ENCODE results near the gene PPFIA2.

Gene PPFIA2

GRCh38 chr12:81395431-81395830, 363.7 kb downstream of the PPFIA2 start:
- no peak for DNase-seq (ENCODE audit: low read depth)
- no peak overlapping the region for H3K4me3 ChIP-seq (ENCODE audit: low read depth, low read length)
- no peak for TF ChIP-seq CTCF (conservative IDR thresholded peaks at IDR 0.05; ENCODE audit: low read depth, low read length)

- H3K4me3 ChIP-seq (ENCODE audit: low read depth, low read length) = no peak overlapping the region
- TF ChIP-seq CTCF (conservative IDR thresholded peaks at IDR 0.05; ENCODE audit: low read depth, low read length) = no peak
- no peak for DNase-seq (ENCODE audit: low read depth)
These were observed 369.5 kb downstream of the PPFIA2 start for GRCh38 chr12:81389550-81390099.

GRCh38 chr12:81386101-81386500, 373.0 kb downstream of the PPFIA2 start:
- no peak overlapping the region for H3K4me3 ChIP-seq (ENCODE audit: low read depth, low read length)
- DNase-seq (ENCODE audit: low read depth) = no peak
- TF ChIP-seq CTCF (conservative IDR thresholded peaks at IDR 0.05; ENCODE audit: low read depth, low read length) = no peak

- DNase-seq (ENCODE audit: low read depth) = no peak
- no peak overlapping the region for H3K4me3 ChIP-seq (ENCODE audit: low read depth, low read length)
- no peak for TF ChIP-seq CTCF (conservative IDR thresholded peaks at IDR 0.05; ENCODE audit: low read depth, low read length)
These were observed 377.2 kb downstream of the PPFIA2 start for GRCh38 chr12:81381951-81382350.

GRCh38 chr12:81378601-81379285, 380.4 kb downstream of the PPFIA2 start:
- DNase-seq (ENCODE audit: low read depth) = no peak
- no peak overlapping the region for H3K4me3 ChIP-seq (ENCODE audit: low read depth, low read length)
- no peak for TF ChIP-seq CTCF (conservative IDR thresholded peaks at IDR 0.05; ENCODE audit: low read depth, low read length)

- H3K4me3 ChIP-seq (ENCODE audit: low read depth, low read length) = no peak overlapping the region
- TF ChIP-seq CTCF (conservative IDR thresholded peaks at IDR 0.05; ENCODE audit: low read depth, low read length) = no peak
These were observed 381.4 kb downstream of the PPFIA2 start for GRCh38 chr12:81377771-81378170.

GRCh38 chr12:81375969-81376368, 383.2 kb downstream of the PPFIA2 start:
- no peak for TF ChIP-seq CTCF (conservative IDR thresholded peaks at IDR 0.05; ENCODE audit: low read depth, low read length)
- no peak for DNase-seq (ENCODE audit: low read depth)
- H3K4me3 ChIP-seq (ENCODE audit: low read depth, low read length) = no peak overlapping the region

More at GRCh38 chr12:81377771-81378170, 381.4 kb downstream of the PPFIA2 start:
- no peak for DNase-seq (ENCODE audit: low read depth)

Measured in choroid plexus epithelial cell (primary cell).